Memory B cell (primary cell): Measurements from ENCODE around the gene NMRAL1.

ENCODE experiments used
- ATAC-seq: fragments of 150-1000 bp; cut with Tn5 transposase; 2 replicates; pipeline ENCODE4 v1.10.0; 2021; ENCODE audit warnings: low read depth, mild to moderate bottlenecking, moderate library complexity
- DNase-seq, 2 donors: peaks; one replicate each; pipeline ENCODE4 v3.0.0; 2022; ENCODE audit warnings: low spot score in 2 of 2
- H3K27ac Mint-ChIP-seq: one replicate; pipeline ENCODE4 v1.8.0; 2022; ENCODE audit warnings: mild to moderate bottlenecking, moderate library complexity, mixed read lengths
- H3K27me3 Mint-ChIP-seq: one replicate; pipeline ENCODE4 v1.8.0; 2022; ENCODE audit warnings: mixed read lengths
- H3K36me3 Mint-ChIP-seq: one replicate; pipeline ENCODE4 v1.8.0; 2022; ENCODE audit warnings: mild to moderate bottlenecking, mixed read lengths
- H3K4me1 Mint-ChIP-seq: one replicate; pipeline ENCODE4 v1.8.0; 2022; ENCODE audit warnings: mixed read lengths
- H3K4me3 Mint-ChIP-seq: one replicate; pipeline ENCODE4 v1.8.0; 2022; ENCODE audit warnings: mild to moderate bottlenecking, moderate library complexity, mixed read lengths
- H3K9me3 Mint-ChIP-seq: one replicate; pipeline ENCODE4 v1.8.0; 2022; ENCODE audit warnings: mixed read lengths

Gene NMRAL1

DNA sequence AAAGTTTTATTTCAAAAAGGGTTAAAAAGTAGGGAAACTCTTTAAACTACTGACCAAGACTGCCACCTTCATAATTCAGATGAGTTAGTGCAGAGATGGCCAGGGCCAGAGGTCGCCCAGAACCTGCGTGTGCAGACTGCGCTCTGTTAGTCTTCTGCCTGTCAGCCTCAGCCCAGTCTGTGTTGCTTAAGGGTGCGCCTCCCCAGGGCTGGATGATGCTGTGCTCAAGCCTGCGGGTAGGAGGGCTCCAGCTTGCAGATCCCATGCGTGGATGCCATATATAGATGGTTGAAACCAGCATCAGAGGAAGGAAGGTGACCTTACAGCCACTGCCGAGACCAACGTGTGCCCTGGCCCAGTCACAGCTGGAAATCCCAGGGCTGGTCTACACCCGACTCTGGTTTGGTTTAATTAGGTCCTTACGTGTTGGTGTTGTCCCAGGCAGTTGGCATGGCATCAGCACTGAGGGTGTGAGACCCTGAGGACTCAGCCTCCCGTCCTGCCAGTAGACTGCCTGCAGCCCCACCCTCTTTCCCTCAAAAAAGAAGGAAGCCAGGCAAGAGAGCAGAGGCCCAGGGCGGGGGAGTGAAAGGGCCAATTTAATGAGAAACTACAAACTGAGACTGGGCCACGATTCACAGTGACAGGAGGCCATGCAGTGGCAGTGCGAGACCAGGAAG, 36.5 kb upstream of the NMRAL1 start:
- Mint-ChIP-seq H3K27ac (no peak overlapping the region), H3K4me1 (peaks cover 19% of the 10 kb centered on the region), H3K27me3 (no peaks in the 10 kb centered on the region), H3K36me3 (peaks cover 22% of the 10 kb centered on the region), H3K4me3 (no peak overlapping the region), H3K9me3 (no peaks in the 10 kb centered on the region)
- DNase-seq = no peak
- ATAC-seq = no peak

DNA sequence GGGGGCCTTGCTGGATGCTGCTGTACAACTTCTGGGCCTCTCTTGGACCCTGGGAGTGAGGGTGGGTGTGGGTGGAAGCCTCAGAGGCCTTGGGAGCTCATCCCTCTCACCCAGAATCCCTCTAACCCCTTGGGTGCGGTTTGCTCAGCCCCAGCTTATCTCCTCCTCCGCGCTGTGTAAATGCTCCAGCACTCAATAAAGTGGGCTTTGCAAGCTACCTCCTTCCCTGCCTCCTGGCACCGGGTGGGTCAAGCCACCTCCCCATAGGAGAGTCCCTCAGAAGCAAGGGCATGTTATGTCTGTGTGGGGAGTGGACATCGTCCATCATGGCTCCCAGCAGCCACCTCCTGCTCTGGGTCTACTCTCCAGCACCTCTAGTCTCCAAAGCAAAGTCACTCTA, 35.7 kb upstream of the NMRAL1 start:
- Mint-ChIP-seq H3K4me3 (no peak overlapping the region), H3K9me3 (no peaks in the 10 kb centered on the region), H3K4me1 (peaks cover 16% of the 10 kb centered on the region), H3K27ac (no peak overlapping the region), H3K36me3 (peaks cover 22% of the 10 kb centered on the region), H3K27me3 (no peaks in the 10 kb centered on the region)
- DNase-seq (no peak), ATAC-seq (no peak)

DNA sequence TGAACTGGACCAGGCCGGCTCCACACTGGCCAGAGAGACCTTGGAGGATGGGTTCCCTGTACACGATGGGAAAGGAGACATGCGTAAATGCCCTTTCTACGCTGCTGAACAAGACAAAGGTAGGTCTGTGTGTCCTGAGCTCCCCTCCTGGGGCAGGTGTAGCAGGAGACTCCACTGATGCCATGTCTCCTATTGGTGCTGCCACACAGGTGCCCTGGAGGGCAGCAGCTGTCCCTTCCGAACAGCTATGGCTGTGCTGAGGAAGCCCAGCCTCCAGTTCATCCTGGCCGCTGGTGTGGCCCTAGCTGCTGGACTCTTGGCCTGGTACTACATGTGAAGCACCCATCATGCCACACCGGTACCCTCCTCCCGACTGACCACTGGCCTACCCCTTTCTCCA, 35.0 kb upstream of the NMRAL1 start:
- Mint-ChIP-seq H3K36me3 (peaks cover 22% of the 10 kb centered on the region), H3K4me1 (peaks cover 14% of the 10 kb centered on the region), H3K9me3 (no peaks in the 10 kb centered on the region), H3K27me3 (no peaks in the 10 kb centered on the region), H3K4me3 (no peak overlapping the region), H3K27ac (no peak overlapping the region)
- DNase-seq (no peak), ATAC-seq (no peak)

DNA sequence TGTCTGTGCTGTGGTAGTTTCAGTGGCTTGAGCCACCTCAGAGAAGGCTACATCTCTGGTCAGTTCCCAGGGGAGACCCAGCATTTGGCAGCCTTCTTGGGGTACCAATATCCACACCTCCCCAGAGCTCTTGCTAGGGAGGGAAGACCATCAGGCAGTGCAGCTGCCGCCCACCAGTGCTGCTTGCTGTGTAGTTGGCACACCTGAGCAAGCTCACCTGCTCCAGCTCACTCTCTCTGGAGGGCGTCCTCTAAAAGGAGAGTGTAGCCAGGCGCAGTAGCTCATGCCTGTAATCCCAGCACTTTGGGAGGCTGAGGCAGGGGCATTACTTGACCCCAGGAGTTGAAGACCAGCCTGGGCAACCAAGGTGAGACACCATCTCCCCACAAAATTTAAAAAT, 34.4 kb upstream of the NMRAL1 start:
- H3K9me3 Mint-ChIP-seq = no peaks in the 10 kb centered on the region
- ATAC-seq (no peak), DNase-seq (no peak)
- H3K36me3 Mint-ChIP-seq = peaks cover 22% of the 10 kb centered on the region
- no peak overlapping the region for H3K27ac Mint-ChIP-seq
- no peaks in the 10 kb centered on the region for H3K27me3 Mint-ChIP-seq
- no peak overlapping the region for H3K4me3 Mint-ChIP-seq
- H3K4me1 Mint-ChIP-seq = peaks cover 15% of the 10 kb centered on the region

DNA sequence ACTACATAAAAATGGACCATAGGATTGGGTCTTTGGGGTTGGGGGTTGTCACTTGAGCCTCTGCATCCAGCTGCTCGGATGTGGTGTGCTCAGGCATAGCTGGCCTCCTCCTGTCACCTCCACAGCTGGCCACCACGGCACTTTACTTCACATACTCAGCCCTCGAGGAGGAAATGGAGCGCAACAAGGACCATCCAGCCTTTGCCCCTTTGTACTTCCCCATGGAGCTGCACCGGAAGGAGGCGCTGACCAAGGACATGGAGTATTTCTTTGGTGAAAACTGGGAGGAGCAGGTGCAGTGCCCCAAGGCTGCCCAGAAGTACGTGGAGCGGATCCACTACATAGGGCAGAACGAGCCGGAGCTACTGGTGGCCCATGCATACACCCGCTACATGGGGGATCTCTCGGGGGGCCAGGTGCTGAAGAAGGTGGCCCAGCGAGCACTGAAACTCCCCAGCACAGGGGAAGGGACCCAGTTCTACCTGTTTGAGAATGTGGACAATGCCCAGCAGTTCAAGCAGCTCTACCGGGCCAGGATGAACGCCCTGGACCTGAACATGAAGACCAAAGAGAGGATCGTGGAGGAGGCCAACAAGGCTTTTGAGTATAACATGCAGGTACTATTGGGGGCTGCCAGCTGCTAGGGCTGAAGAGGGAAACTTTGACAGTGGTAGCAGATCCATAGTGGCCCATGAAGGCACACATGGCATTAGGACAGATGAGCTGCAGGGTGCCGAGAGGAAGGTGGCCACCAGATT, 33.3 kb upstream of the NMRAL1 start:
- ATAC-seq = no peak
- no peak overlapping the region for H3K4me3 Mint-ChIP-seq
- no peaks in the 10 kb centered on the region for H3K27me3 Mint-ChIP-seq
- H3K27ac Mint-ChIP-seq = peak overlapping the region; percentile 100
- H3K36me3 Mint-ChIP-seq = peaks cover 22% of the 10 kb centered on the region
- peaks cover 22% of the 10 kb centered on the region for H3K4me1 Mint-ChIP-seq
- no peak for DNase-seq
- H3K9me3 Mint-ChIP-seq = no peaks in the 10 kb centered on the region

DNA sequence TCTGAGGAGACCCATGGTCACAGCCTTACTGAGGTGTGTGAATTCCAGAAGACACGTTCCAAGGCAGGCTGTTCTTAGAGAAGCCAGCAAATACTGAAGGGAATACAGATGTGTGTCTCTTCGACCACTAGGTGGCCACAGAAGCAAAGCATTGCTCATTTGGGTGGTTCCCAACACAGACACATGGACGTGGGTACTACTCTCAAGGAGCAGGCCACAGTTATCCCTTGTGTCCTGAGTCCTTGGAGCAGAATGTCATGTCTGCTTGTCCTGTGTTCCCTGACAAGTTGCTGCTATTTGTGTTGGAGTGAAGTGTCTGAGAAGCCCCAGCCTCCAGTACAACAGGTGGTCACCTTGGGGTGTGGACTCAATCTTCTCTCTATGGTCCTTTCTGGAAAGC, 32.0 kb upstream of the NMRAL1 start:
- Mint-ChIP-seq H3K27ac (peak overlapping the region; percentile 100), H3K36me3 (peaks cover 16% of the 10 kb centered on the region), H3K4me1 (peaks cover 22% of the 10 kb centered on the region), H3K9me3 (no peaks in the 10 kb centered on the region), H3K4me3 (peak overlapping the region; percentile 68), H3K27me3 (no peaks in the 10 kb centered on the region)
- peak; percentile 22 for ATAC-seq
- DNase-seq = peak; percentile 54 to 62

DNA sequence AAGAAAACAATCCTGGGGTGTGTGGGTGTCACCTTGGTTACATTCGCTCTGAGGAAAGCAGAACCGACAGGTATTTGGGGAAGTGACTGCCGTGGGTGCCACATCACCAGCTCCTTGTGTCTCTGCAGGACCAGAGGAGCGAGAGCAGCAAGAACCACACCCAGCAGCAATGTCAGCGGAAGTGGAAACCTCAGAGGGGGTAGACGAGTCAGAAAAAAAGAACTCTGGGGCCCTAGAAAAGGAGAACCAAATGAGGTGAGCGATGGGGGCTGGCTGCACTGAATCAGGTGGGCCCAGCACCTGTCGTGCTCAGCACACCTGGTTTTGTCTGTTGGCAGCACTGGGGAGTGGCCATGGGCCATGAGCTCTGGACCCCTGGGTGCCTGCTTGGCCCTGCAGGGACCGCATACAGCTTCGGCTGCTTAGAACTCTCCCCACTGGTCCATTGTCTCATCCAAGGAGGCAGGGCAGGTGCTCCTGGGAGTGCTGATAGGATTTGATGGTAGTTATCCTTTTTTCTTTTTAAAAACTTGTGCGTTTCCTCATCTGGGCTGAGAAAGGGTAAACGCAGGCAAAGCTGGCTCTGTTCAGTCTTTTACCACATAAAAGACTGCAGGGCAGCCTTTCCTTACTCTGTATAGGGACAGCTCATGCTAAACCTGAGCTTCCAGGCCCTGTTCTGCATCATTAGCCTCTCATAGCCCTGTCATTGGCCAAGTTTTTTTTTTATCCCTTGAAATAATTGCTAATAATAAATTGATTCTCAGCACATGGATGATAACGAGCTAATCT, 31.1 kb upstream of the NMRAL1 start:
- DNase-seq = peak; percentile 70 to 88
- Mint-ChIP-seq H3K27ac (peak overlapping the region; percentile 100), H3K27me3 (no peaks in the 10 kb centered on the region), H3K9me3 (no peaks in the 10 kb centered on the region), H3K4me3 (peak overlapping the region; percentile 65), H3K4me1 (peaks cover 25% of the 10 kb centered on the region), H3K36me3 (peaks cover 9% of the 10 kb centered on the region)
- ATAC-seq = peak; percentile 91

DNA sequence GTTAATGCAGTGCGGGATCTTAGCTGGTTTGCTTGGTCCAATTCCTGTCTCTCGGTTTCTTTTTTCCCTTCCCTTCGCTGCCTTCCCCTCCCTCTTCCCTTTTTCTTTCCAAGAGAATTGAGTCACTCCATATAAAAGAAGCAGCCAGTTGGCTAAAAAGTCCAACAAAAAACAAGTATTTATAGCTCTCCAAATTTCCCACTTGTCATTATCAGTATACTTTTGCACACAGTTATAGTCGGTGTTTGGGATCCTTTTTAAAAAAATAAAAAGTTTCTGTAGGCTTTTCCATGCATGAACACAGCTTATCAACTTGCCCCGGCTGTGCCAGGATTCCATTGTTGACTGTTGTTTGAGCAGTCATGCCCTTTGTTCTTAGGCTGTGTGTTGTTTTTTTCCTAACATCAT, 26.6 kb upstream of the NMRAL1 start:
- no peak overlapping the region for H3K4me3 Mint-ChIP-seq
- DNase-seq (no peak), ATAC-seq (no peak)
- peaks cover 5% of the 10 kb centered on the region for H3K36me3 Mint-ChIP-seq
- H3K27ac Mint-ChIP-seq = peak overlapping the region; percentile 78
- no peaks in the 10 kb centered on the region for H3K9me3 Mint-ChIP-seq
- peaks cover 34% of the 10 kb centered on the region for H3K4me1 Mint-ChIP-seq
- no peaks in the 10 kb centered on the region for H3K27me3 Mint-ChIP-seq

DNA sequence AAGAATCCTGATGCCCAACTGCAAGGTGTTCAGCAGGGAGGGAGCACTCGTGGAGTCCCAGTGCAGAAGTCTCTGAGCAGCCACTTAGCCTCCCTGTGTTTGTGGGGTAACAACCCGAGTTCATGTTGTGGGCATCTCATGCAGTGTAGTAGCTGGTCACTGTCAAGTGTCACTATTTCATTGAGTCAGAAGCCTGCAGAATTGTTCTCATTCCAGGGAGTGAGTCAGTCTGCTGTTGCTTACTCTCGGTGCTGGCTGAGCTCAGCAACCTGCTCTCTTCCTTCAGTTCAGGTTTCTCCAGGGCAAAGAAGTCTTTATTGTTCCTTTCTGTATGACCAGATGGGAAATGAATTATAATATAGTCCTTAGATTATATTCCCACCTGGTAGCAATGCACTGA, 25.8 kb upstream of the NMRAL1 start:
- peaks cover 28% of the 10 kb centered on the region for H3K4me1 Mint-ChIP-seq
- peak overlapping the region; percentile 79 for H3K27ac Mint-ChIP-seq
- no peak for ATAC-seq
- no peaks in the 10 kb centered on the region for H3K27me3 Mint-ChIP-seq
- H3K36me3 Mint-ChIP-seq = peaks cover 5% of the 10 kb centered on the region
- DNase-seq = no peak
- no peak overlapping the region for H3K4me3 Mint-ChIP-seq
- no peaks in the 10 kb centered on the region for H3K9me3 Mint-ChIP-seq

DNA sequence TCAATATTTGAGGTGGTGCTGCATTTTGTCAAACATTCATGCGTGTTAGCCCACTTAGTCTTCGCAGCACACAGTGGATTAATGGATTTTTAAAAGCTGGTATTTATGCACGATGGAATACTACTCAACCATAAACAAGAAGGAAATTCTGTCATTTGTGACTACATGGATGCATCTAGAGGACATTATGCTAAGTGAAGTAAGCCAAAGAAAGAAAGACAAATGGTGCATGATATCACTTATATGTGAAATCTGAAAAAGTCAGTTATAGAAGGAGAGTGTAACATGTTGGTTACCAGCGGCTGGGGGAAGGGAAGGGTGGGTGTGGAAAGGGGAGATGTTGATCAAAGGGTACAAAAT, 24.8 kb upstream of the NMRAL1 start:
- H3K9me3 Mint-ChIP-seq = no peaks in the 10 kb centered on the region
- ATAC-seq = no peak
- H3K4me3 Mint-ChIP-seq = no peak overlapping the region
- DNase-seq = no peak
- H3K27me3 Mint-ChIP-seq = no peaks in the 10 kb centered on the region
- peaks cover 5% of the 10 kb centered on the region for H3K36me3 Mint-ChIP-seq
- peaks cover 24% of the 10 kb centered on the region for H3K4me1 Mint-ChIP-seq
- peak overlapping the region; percentile 79 for H3K27ac Mint-ChIP-seq

DNA sequence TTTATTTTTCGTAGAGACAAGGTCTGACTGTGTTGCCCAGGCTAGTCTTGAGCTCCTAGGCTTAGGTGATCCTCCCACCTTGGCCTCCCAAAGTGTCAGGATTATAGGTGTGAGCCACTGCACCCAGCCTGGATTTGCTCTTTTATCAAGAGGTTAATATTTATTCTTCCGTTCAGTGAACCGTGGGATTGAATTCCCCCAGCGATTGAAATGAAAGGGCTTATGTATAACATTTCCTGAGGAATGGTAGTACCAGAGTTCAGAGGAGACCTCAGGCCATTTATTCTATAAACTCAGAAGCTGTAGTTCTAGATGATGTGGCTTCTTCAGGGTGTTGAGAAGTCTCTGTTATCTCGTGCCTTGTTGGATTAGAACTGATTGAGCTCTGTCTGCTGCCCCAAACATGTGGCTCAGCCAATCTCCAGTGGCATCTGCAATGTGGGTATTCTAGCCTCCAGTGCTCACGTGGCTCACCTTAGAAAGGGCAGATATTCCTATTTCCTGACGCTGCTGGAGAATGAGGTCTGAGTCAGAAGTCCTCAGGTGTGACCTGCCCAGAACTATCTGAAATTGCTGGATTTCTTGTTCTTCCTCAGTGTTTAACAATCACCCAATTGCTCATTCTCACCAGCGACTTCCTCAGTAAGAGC, 24.2 kb upstream of the NMRAL1 start:
- ATAC-seq (no peak), DNase-seq (no peak)
- H3K4me3 Mint-ChIP-seq = no peak overlapping the region
- H3K27ac Mint-ChIP-seq = peak overlapping the region; percentile 17
- no peaks in the 10 kb centered on the region for H3K9me3 Mint-ChIP-seq
- H3K27me3 Mint-ChIP-seq = no peaks in the 10 kb centered on the region
- H3K36me3 Mint-ChIP-seq = peaks cover 5% of the 10 kb centered on the region
- peaks cover 21% of the 10 kb centered on the region for H3K4me1 Mint-ChIP-seq

DNA sequence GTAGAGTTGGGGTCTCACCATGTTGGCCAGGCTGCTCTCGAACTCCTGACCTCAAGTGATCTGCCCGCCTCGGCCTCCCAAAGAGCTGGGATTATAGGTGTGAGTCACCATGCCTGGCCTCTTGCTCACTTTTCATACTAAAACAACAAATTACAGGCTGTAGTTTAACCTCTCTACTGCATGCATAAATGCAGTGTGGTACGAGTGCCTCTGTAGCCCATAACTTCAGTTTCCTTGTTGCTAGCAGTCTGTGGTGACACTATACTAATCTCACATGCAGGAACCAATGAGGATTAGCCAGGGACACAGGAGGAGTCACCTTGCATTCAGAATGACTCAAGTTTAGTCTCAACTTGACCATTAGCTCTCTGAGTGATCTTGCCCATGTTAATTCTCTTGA, 21.9 kb upstream of the NMRAL1 start:
- ATAC-seq = no peak
- Mint-ChIP-seq H3K36me3 (peaks cover 9% of the 10 kb centered on the region), H3K4me1 (peaks cover 18% of the 10 kb centered on the region), H3K27me3 (no peaks in the 10 kb centered on the region), H3K4me3 (no peak overlapping the region), H3K9me3 (no peaks in the 10 kb centered on the region), H3K27ac (no peak overlapping the region)
- no peak for DNase-seq

DNA sequence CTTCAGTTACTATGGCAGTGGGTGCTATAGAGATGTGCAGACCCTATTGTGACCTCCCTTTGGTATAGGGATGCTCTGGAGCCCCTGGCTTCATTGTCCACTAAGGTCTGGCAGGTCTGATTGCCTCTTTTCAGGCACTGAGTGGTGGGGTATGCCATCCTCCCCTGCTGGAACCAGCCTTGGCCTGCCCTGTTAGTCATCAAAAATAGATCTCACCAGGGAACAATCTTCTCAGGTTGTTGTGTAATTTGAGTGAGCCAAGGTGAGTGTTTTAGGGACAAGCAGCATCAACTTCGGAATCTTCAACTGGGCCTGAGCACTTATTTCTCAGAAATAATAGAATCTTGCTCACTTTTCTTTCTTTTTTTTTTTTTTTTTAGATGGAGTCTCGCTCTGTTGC, 21.3 kb upstream of the NMRAL1 start:
- peak overlapping the region; percentile 20 for H3K27ac Mint-ChIP-seq
- DNase-seq (no peak), ATAC-seq (no peak)
- H3K4me1 Mint-ChIP-seq = peaks cover 18% of the 10 kb centered on the region
- H3K4me3 Mint-ChIP-seq = no peak overlapping the region
- H3K9me3 Mint-ChIP-seq = no peaks in the 10 kb centered on the region
- peaks cover 9% of the 10 kb centered on the region for H3K36me3 Mint-ChIP-seq
- no peaks in the 10 kb centered on the region for H3K27me3 Mint-ChIP-seq
